Caco-2 (cell line): Measurements from ENCODE around the gene FNTB. TPM values are rescaled to one million over a fixed set of nuclear protein-coding genes. Genes with fewer than 3 reads are reported as not detected.

Source experiments
- BruUV-seq: library from RNA; stranded (reverse); fragments of 400-500 nt; replicated peaks from 2 replicates; lab custom pipeline; 2021; lab: Mats Ljungman, UMichigan
- CTCF ChIA-PET: fragments of 300-600 bp; sonication (Branson Sonifier 250); formaldehyde crosslinking; loops from one replicate; lab custom pipeline; 2022; ENCODE audit warnings: antibody characterized with exemption; lab: Charles Lee
- POLR2A ChIA-PET: fragments of 300-600 bp; sonication (Branson Sonifier 250); formaldehyde crosslinking; loops from one replicate; lab custom pipeline; 2022; ENCODE audit warnings: antibody characterized with exemption; lab: Charles Lee
- DNase-seq, 2 experiments: peaks; one replicate each; pipeline versions ENCODE4 v3.0.0 to v3.0.0-alpha.2; 2020 to 2022
- H3K27me3 ChIP-seq: replicated peaks from 2 replicates; pipeline ENCODE4 v1.6.0; 2011; ENCODE audit warnings: low read length; ENCODE audit not compliant: control insufficient read depth, insufficient read depth
- H3K36me3 ChIP-seq: 2 replicates; pipeline ENCODE4 v1.5.1; 2011; ENCODE audit warnings: low read length; ENCODE audit not compliant: control insufficient read depth, insufficient read depth
- H3K4me1 ChIP-seq: fragments of 250-450 bp; sonication (Bioruptor Pico); 2 replicates; pipeline ENCODE4 v1.5.1; 2020; ENCODE audit warnings: mild to moderate bottlenecking
- H3K4me3 ChIP-seq: 2 replicates; pipeline ENCODE4 v1.5.1; 2011; ENCODE audit warnings: low read depth, mild to moderate bottlenecking, control low read depth, low read length
- H3K9me3 ChIP-seq: fragments of 250-450 bp; sonication (Bioruptor Pico); 2 replicates; pipeline ENCODE4 v1.5.1; 2020; ENCODE audit warnings: mild to moderate bottlenecking, moderate library complexity
- H3K27ac Mint-ChIP-seq: one replicate; pipeline ENCODE4 v1.8.0; 2022; ENCODE audit warnings: mixed read lengths; ENCODE audit not compliant: unreplicated experiment
- H3K27me3 Mint-ChIP-seq: one replicate; pipeline ENCODE4 v1.8.0; 2022; ENCODE audit warnings: mixed read lengths; ENCODE audit not compliant: insufficient read depth, unreplicated experiment
- H3K36me3 Mint-ChIP-seq: one replicate; pipeline ENCODE4 v1.8.0; 2022; ENCODE audit warnings: mild to moderate bottlenecking, mixed read lengths; ENCODE audit not compliant: insufficient read depth, unreplicated experiment
- H3K4me1 Mint-ChIP-seq: one replicate; pipeline ENCODE4 v1.8.0; 2022; ENCODE audit warnings: low read depth, mixed read lengths; ENCODE audit not compliant: unreplicated experiment
- H3K4me3 Mint-ChIP-seq: one replicate; pipeline ENCODE4 v1.8.0; 2022; ENCODE audit warnings: mild to moderate bottlenecking, moderate library complexity, mixed read lengths; ENCODE audit not compliant: unreplicated experiment
- H3K9me3 Mint-ChIP-seq: one replicate; pipeline ENCODE4 v1.8.0; 2022; ENCODE audit warnings: mixed read lengths; ENCODE audit not compliant: unreplicated experiment
- intact Hi-C: fragments of 100-400 bp; cut with micrococcal nuclease; formaldehyde crosslinking; loops from one replicate; pipeline ENCODE4 v1.10.0; 2022; ENCODE audit not compliant: unreplicated experiment
- total RNA-seq: library from RNA; stranded (reverse); gene quantifications from 2 replicates; pipeline ENCODE4 v1.2.3, GENCODE V29; 2022
- TF ChIP-seq, protein P1 (sequence below), 2 experiments: fragments of 200-600 bp in 1 of 2; IDR thresholded peaks; 1 replicate in 1 of 2; 2 replicates in 1 of 2; pipeline versions ENCODE4 v1.5.1 to v1.8.0; 2011 to 2022; ENCODE audit warnings: antibody characterized with exemption in 1 of 2, control low read depth in 1 of 2, inconsistent platforms in 1 of 2, low read depth in 1 of 2, low read length in 1 of 2, mild to moderate bottlenecking in 1 of 2, moderate library complexity in 1 of 2; ENCODE audit not compliant: insufficient read depth in 1 of 2, severe bottlenecking in 1 of 2, unreplicated experiment in 1 of 2

FNTB gene
- total RNA-seq, 1 experiment from 2014 or later = 21.2 TPM

DNA sequence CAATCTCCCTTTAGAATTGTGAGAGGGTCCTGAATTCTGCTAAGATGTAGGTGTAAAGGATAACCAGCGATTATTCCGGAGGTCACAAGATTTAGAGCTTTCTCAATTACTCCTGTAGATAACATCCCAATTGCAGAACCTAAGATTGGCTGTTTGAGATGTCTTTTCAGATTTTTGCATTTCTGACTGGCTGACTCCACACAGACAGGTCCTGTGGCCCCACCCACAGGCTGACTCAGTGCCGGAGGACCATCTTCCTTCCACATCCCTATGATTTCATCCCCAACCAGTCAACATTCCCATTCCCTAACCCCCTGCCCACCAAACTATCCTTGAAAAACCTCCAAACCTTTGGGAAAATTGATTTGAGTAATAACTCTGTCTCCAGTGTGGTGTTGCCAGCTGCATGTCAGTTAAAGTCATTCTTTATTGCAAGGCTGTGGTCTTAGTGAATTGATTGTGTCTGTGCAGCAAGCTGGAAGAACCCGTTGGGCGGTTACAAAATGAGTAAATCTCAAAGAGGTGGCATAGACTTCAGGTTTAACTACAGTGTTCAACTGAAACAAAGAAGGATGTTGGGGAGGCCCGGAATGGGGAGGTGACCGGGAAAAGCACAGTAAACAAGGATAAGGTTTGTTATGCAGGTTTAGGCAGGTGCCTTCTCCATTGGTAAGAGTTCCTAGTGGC, 10.6 kb downstream of the FNTB start:
- TF ChIP-seq, protein P1, sequence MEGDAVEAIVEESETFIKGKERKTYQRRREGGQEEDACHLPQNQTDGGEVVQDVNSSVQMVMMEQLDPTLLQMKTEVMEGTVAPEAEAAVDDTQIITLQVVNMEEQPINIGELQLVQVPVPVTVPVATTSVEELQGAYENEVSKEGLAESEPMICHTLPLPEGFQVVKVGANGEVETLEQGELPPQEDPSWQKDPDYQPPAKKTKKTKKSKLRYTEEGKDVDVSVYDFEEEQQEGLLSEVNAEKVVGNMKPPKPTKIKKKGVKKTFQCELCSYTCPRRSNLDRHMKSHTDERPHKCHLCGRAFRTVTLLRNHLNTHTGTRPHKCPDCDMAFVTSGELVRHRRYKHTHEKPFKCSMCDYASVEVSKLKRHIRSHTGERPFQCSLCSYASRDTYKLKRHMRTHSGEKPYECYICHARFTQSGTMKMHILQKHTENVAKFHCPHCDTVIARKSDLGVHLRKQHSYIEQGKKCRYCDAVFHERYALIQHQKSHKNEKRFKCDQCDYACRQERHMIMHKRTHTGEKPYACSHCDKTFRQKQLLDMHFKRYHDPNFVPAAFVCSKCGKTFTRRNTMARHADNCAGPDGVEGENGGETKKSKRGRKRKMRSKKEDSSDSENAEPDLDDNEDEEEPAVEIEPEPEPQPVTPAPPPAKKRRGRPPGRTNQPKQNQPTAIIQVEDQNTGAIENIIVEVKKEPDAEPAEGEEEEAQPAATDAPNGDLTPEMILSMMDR (IDR thresholded peaks at IDR 0.05; ENCODE audit: insufficient read depth in 1 of 2, low read depth in 1 of 2, low read length in 1 of 2, severe bottlenecking in 1 of 2, unreplicated experiment in 1 of 2) = no peak
- intact Hi-C loops = no loop called here
- Mint-ChIP-seq H3K9me3 (no peaks in the 10 kb centered on the region), H3K27ac (no peak overlapping the region), H3K4me1 (peaks cover 14% of the 10 kb centered on the region), H3K36me3 (no peaks in the 10 kb centered on the region), H3K4me3 (no peak overlapping the region), H3K27me3 (no peaks in the 10 kb centered on the region)
- BruUV-seq = no TSS peak
- DNase-seq = no peak
- Histone ChIP-seq H3K4me3 (no peak overlapping the region), H3K4me1 (no peaks in the 10 kb centered on the region; the same call in 1 of the 2 replicates), H3K36me3 (no peaks in the 10 kb centered on the region), H3K27me3 (no peaks in the 10 kb centered on the region), H3K9me3 (no peaks in the 10 kb centered on the region)
- ChIA-PET CTCF (no interaction called here), POLR2A (no interaction called here)

DNA sequence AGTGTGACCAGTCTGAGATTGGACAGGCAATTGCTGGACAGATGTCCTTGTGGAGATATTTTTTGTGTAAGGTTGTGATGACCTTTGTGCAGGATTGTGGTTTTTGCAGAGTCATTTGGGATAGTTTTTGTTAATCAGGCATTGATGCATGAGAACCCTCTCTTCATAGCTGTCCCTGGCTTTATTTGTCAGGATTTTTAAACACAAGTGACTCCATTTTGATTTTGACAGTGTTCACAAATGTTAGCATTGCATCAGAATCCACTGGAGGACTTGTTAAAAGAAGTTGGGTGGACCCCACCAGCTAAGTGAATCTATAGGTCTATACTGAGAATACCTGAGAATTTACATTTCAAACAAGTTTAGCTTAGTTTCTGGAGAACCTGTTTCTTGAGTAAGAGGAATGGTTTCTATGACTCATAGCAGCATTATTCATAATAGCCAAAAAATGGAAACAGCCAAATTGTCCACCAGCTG, 11.8 kb downstream of the FNTB start:
- H3K4me1 ChIP-seq = no peaks in the 10 kb centered on the region; the same call in 1 of the 2 replicates
- Mint-ChIP-seq H3K27me3 (no peaks in the 10 kb centered on the region), H3K4me3 (no peak overlapping the region), H3K36me3 (no peaks in the 10 kb centered on the region), H3K4me1 (peaks cover 14% of the 10 kb centered on the region), H3K9me3 (no peaks in the 10 kb centered on the region), H3K27ac (no peak overlapping the region)
- CTCF ChIA-PET = interaction anchor here (0.9 kb wide), 1 partner anchor 21 kb away, joined by 3 read pairs; no protein-coding TSS in a partner anchor
- DNase-seq = no peak
- H3K9me3 ChIP-seq = no peaks in the 10 kb centered on the region
- H3K27me3 ChIP-seq = no peaks in the 10 kb centered on the region
- no TSS peak for BruUV-seq
- H3K4me3 ChIP-seq = no peak overlapping the region
- POLR2A ChIA-PET = no interaction called here
- H3K36me3 ChIP-seq = no peaks in the 10 kb centered on the region
- intact Hi-C loops = no loop called here
- TF ChIP-seq, protein P1 (IDR thresholded peaks at IDR 0.05; ENCODE audit: insufficient read depth in 1 of 2, low read depth in 1 of 2, low read length in 1 of 2, severe bottlenecking in 1 of 2, unreplicated experiment in 1 of 2) = no peak

DNA sequence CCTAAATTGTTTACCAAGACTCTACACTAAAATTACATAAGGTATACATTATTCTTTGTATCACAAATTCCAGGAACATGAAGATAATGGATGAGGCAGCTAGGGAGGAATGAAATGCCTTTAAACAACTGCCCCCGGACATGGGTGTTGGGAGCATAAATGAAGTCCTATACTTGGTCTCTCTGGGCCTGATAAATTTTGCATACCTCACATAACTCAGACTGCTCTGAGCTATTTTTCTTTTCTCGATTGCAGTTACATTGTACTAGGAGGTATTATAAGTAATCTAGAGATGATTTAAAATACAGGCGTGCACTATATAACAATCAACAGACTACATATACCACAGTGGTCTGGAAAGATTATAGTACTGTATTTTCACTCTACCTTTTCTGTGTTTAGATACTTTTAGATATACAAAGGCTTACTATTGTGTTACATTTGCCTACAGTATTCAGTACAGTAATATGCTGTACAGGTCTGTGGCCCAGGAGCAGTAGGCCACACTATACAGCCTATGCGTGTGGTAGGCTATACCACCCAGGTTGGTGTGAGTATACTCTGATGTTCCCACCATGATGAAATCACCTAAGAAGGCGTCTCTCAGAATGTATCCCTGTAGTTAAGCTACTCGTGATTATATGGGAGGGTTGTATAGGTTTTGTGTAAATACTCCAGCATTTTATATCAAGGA, 14.3 kb downstream of the FNTB start:
- H3K27me3 Mint-ChIP-seq = no peaks in the 10 kb centered on the region
- no peak for DNase-seq
- no peak overlapping the region for H3K27ac Mint-ChIP-seq
- Histone ChIP-seq H3K9me3 (no peaks in the 10 kb centered on the region), H3K27me3 (no peaks in the 10 kb centered on the region), H3K4me3 (no peak overlapping the region), H3K4me1 (no peaks in the 10 kb centered on the region; the same call in 1 of the 2 replicates), H3K36me3 (no peaks in the 10 kb centered on the region; the same call in 1 of the 2 replicates)
- no peak overlapping the region for H3K4me3 Mint-ChIP-seq
- intact Hi-C loops = no loop called here
- BruUV-seq = no TSS peak
- TF ChIP-seq, protein P1 (IDR thresholded peaks at IDR 0.05; ENCODE audit: insufficient read depth in 1 of 2, low read depth in 1 of 2, low read length in 1 of 2, severe bottlenecking in 1 of 2, unreplicated experiment in 1 of 2) = no peak
- peaks cover 14% of the 10 kb centered on the region for H3K4me1 Mint-ChIP-seq
- no peaks in the 10 kb centered on the region for H3K9me3 Mint-ChIP-seq
- ChIA-PET POLR2A (no interaction called here), CTCF (interaction anchor here (0.6 kb wide), 1 partner anchor 73 kb away, joined by 4 read pairs; no protein-coding TSS in a partner anchor)
- H3K36me3 Mint-ChIP-seq = no peaks in the 10 kb centered on the region
